Right ventricle myocardium superior (tissue), 1 donor: ENCODE data around the gene UBE2J1. TPM values are rescaled to one million over a fixed set of nuclear protein-coding genes. Genes with fewer than 3 reads are reported as not detected.

Experiments used
- total RNA-seq: library from RNA; stranded (reverse); fragmentation: NEBNext Ultra II Directional; extraction: Animal tissue kit (Norgen Biotek cat#: 25700); gene quantifications from one replicate; pipeline ENCODE4 v1.2.1, GENCODE V29; 2021
- donor health status: DM: no; HTN: yes; CAD: no; lungs with severe emphysema.

Gene UBE2J1
- total RNA-seq, 1 donor from 2014 or later: 11.9 TPM

Other genes with a start within 250 kb of the UBE2J1 start
- not detected for gene SRSF12, start 234.7 kb downstream of the UBE2J1 start, total RNA-seq
- gene PM20D2, start 206.7 kb downstream of the UBE2J1 start, total RNA-seq: 11.1 TPM
- gene GABRR1, start 135.4 kb downstream of the UBE2J1 start, total RNA-seq: not detected
- gene GABRR2, start 37.4 kb downstream of the UBE2J1 start, total RNA-seq: 0.54 TPM
- gene RRAGD, start 59.6 kb upstream of the UBE2J1 start, total RNA-seq: 130 TPM
- gene ANKRD6, start 80.4 kb upstream of the UBE2J1 start, total RNA-seq: 15.0 TPM